GF-D8 (cell line): ENCODE data around the gene NPHP1.
"Not testable (repeated sequence)": the region's sequence is repeated elsewhere in the genome, so short reads cannot be mapped to it uniquely, and the experiment has no call there.

Experiments
- DNase-seq: peaks from one replicate; lab custom pipeline; 2025; lab: John Stamatoyannopoulos, UW

The NPHP1 gene

DNA sequence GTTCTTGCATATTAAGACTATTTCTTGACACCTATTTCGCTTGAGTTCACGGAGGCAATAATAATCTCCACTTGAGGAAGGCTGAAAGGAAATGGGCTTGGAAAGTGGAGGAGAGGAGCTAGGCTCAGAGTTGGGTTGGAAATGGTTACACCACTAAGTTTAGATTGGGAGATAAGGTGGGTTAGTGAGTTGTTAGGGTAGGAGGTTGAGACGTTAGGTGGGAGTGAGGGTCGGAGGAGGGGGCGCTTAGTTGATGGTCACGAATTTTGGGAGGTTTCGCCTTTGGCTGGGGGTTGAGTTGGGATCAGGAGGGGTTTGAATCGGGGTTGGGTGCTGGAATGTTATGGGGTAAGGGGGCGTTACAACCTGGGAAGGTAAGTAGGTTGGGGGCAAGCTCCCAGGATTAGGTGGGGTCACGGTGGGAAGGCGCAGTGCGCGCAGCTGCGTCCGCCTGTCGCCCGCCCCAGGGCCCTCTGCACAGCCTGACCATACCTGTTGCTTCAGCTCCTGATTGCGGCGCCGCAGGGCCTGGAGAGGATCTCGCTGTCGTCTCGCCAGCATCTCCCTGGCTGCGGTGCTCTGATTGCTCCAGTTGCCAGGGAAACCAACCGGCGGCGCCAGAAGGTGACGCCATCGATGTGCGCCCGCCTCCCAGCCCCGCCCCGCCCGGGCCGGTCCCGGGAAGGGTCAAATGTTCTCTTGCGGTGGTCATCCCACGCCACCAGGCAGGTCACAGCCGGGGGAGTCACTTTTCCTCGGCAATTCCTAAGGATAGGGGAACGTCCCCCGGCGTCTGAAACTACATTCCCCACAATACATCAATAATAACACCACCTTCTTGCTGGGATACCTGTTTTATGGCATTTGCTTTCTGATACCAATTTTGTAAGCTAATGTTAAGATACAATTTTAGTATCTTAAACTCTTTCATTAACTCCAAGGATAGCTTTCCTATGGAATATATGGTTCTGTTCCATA, at the start of gene NPHP1:
TSS of gene NPHP1 (minus strand) at position 606 of the 978 bp plus-strand sequence. CDS start at position 561, 45 bp downstream.
- DNase-seq = no peak

DNA sequence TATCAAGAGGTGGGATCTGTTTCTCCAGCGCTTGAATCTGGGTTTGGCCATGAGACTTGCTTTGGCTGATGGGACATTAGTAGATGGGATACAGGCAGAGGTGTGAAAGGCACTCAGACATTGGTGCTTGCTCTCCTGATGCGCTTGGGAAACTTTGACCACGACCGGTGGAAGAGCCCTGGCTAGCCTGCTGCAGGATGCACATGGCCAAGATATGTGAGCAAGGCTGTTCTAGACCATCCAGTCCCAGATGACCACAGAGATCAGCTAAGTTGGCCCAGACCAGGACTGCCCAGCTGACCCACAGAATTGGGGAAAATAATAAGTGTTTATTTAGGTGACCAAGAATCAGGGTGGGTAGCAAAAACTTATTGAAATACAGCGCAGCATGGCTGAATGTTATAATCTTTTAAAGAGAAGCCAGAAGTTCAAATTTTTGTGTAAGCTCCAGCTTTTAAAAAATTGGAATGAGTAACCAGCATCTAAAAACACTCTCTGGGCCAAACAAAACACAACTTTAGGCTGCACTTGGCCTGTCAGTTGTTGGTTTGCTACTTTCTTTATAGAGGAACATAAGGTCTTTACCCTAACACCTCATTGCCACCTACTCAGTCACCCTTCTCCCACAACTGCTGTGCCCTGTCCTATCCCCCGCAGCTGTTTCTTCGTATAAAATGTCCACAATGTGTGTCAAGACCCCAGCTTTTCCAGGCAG, 43.4 kb upstream of the NPHP1 start:
- DNase-seq = not testable (repeated sequence)

DNA sequence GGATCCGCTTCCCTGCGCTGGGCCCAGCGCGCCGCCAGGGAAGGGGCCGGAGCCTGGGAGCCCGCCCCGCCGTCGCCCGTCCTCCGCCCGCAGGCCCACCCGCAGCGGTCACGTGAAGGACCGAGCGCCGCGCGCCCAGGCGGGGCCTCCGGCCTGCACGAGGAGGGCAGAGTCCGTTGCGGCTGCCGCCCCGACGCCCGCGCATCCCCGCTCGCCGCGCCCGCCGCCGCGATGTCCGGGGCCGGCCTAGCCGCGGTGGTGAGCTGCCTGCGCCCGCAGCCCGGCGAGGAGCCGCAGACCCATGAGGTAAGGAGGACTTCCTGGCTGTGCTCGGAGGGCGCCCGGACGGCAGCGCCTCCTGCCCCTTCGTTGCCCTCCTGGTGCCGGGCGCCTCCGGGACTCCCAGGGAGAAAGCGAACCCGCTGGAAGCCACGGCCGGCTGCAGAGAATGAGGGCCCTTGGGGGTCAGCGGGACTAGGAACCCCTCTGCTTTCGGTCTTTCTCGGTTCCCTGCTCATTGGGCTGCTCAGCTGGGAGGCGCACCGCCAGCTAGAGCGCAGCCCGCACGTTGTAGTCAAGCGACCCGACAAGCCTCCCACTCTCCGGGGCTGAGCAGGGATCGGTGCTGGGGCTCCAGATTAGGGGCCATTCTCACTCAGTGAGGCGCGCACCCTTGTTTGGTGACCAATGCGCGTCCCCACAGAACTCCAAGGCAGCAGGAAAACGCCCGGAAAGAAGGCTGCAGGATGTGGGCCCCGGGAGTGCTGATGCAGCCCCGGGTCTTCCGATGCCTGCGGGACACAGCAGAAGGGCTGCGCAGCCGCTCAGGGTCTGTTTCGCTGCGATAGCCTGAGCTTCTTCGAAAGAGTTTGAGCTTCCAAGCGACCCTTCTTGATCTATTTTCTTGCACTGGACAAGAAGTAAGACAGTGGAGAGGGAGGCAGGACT, 40.9 kb upstream of the NPHP1 start:
- not testable (repeated sequence) for DNase-seq

DNA sequence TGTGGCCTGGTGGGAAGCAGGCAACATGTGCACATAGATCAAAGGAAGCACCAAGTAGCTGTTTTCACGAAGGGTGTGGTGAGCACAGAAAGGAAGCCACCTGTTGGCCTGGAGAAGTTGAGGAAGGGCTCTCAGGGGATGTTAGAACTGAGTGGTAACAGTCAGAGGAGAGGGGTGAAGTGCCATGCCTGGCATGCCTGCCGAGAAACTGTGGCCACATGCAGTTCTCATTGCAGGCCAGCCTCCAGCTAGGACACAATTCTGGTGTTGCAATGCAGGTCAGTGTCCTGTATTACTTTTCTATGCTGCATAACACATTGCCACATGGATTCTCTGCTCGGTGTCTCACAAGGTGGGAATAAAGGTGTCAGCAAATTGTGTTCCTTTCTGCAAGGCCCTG, 38.5 kb upstream of the NPHP1 start:
- DNase-seq = not testable (repeated sequence)

DNA sequence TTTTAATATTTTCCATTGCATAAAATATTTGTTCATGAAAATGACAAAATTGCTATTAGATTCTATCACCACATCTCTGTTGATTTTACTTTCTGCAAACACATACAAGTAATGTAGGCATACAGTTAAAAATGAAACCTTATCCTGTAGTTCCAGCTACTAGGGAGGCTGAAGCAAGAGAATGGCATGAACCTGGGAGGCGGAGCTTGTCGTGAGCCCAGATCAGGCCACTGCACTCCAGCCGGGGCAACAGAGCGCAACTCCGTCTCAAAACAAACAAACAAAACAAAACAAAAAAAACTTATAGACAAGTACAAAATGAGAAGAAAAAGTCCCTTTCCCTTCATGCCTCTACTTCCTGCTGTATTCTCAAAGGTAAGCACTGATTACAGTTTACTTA, 29.7 kb upstream of the NPHP1 start:
- DNase-seq = not testable (repeated sequence)

DNA sequence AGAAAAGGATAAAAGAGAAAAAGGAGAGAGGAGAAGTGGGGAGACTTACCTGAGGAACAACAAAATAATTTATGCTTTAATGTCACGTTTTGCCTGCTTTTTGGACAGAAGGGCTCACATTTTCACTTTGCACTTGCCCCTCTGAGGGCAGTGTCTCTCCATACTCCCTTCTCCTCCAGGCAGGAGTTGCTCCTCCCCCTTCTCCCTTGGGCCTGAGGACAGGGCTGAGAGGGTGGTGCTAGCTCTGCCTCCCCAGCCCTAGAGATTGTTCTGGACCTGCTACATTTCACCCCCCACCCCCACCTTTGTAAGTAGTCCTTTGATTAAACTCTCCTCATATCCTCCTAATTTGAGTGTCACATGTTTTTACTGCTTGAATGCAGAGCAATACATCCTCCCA, 25.1 kb upstream of the NPHP1 start:
- not testable (repeated sequence) for DNase-seq

DNA sequence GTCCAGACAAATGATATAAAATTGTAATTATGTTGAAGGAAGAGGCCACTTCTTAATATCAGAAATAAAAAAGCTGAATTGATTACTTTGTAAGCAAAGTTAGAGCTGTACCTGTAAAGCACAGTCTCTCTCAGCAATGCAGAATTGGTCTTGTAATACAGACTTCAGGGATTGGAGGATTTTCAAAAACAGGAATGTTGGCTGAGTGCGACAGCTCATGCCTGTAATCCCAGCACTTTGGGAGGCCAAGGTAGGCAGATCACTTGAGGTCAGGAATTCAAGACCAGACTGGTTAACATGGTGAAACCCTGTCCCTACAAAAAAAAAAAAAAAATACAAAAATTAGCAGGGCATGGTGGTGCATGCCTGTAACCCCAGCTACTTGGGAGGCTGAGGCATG, 17.8 kb upstream of the NPHP1 start:
- not testable (repeated sequence) for DNase-seq

DNA sequence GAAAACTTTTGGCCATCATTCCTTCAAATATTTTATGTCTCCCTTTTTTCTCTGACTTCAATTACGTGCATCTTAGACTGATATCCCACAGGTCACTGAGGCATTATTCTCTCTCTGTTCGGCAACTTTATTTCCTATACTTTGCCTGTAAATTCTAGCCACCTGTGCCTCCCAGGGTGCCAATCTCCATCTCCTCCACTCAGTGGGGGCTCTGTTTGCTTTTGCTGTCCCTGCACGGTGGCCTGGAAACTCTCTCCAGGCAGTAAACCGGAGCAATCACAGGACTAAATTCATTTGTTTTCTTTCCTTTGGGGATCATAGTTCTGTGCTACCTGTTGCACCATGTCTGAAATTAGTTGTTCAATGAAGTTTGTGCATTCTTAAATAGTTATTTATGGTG, 17.1 kb upstream of the NPHP1 start:
- DNase-seq = no peak

DNA sequence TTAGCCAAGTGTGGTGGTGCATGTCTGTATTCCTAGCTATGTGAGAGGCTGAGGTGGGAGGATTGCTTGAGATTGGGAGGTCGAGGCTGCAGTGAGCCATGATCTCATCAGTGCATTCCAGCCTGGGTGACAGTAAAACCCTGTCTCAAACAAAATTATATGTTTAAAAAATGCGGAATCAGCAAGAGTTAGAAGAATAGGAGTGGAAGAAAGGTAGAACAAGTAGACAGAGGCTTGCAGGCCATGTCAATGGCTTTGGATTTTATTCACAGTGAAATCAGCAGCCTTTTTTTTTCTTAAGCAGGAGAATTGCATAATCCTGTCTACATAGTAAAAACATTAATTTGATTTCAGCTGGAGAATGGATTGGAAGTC, 15.4 kb upstream of the NPHP1 start:
- DNase-seq = no peak

DNA sequence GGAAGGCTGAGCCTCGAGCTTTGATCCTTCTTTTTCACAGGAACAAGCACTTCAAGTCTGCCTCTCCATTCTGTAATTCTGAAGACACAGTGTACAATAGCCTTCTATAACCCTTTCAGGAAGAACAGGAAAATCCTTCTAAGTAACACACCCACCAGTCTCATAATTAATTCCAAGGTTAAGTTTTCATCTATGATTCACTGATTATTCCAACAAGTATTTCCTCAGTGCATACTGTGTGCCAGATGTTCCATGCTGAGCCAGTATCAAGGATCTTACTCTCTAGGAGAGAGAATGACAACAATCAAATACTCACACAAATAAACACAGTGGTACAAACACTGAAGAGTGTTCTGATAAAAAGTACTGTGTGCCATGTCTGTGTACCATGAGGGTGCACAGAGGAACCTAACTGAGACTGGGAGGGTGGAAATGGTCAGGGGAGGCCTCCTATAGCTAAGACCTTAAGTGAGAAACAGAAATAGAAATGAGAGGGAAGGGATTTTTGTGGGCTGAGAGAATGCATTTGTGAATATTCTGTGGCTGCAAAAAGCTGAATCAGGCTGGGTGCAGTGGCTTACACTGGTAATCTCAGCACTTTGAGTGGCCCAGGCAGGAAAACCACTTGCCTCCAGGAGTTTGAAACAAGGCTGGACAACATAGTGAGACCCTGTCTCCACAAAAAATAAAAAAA, 14.8 kb upstream of the NPHP1 start:
- no peak for DNase-seq

DNA sequence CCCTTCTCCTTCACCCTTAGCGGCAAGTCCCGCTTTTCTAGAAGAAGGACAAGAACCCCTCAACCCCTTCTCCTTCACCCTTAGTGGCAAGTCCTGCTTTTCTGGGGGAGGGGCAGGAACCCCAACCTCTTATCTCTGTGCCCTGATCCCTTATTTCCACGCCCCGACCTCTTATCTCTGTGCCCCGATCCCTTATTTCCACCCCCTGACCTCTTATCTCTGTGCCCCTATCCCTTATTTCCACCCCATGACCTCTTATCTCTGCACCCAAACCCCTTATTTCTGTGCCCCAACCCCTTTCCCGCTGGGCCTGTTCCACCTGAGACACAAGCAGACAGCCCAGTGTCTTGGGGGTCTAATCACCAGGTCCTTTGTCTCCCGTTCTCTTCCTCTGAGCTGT, 14.1 kb upstream of the NPHP1 start:
- not testable (repeated sequence) for DNase-seq

DNA sequence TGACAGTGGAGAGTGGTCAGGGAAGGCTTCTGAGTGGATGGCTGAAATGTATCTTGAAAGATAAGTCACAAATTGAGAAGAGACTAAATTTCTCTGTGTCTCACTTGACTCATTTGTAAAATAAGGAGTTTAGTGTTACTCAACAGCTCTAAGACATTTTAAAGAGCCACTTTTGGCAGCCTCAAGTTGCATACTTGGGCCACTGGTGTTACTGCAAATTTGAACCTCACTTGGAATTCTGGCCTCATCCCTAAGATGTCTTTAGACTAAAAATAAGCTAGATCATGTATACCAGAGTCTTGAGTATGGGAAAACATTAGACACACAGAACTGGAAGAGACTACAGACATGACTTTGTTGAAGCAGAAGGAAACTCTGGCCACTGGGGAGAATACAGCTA, 12.0 kb upstream of the NPHP1 start:
- no peak for DNase-seq

DNA sequence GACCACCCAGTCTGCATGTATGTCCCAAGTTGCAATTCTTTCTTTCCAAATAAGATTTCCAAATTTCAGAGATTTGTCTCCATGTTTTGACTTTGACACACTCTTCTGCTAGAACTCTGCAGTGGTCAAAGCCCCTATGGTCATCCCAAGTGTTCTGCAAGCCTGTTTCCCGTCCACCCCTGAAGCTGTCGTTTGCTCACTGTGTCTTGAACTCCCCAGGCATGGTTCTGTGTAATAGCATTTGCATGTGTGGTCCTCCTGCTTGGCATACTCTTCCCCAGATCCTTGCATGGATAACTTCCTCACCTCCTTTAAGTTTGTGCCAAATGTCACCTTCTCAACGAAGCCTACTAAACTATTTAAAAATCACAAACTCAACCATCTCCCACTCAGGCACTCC, 11.4 kb upstream of the NPHP1 start:
- no peak for DNase-seq

DNA sequence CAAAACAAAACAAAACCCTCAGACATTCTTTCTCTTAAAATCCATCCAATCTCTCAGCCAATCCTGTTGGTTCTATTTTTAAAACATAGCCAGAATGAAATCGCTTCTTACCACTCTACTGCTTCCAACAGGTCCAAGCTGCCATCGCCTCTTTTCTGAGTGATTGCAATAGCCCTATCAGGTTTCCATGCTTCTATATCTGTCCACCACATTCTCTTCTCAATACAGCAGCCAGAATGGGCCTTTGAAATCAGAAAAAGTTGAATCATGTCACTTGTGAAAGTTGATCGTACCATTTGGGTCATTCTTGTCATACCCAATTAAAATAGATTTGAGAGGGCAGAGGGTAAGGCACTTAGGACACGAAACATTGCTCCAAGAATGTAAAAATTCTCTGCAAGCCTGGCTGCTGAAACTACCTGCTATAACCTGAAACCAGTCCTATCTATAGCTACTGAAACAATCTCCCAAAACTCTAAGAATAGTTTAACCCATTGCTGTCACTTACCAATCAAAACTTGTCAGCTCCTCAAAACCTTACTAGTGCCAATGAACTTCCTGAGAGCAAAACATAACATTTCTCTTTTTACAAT, 10.8 kb upstream of the NPHP1 start:
- DNase-seq = no peak

DNA sequence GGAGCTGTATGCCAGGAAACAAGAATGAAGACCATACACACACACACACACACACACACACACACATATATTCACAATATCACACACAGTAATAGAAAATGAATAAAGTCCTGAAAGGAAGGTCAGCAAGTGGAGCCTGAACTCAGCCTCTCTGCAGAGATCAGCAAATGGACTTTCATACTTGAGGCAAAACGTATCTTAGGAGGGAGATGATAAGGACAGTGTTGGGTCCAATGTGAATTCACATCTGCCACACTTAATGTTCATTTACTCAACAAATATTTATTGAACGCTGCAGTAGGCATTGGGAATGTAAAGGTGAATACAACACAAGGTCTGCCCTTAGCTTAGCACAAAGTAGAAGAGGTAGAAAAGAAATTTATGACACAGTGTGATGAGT, 10.3 kb upstream of the NPHP1 start:
- no peak for DNase-seq

DNA sequence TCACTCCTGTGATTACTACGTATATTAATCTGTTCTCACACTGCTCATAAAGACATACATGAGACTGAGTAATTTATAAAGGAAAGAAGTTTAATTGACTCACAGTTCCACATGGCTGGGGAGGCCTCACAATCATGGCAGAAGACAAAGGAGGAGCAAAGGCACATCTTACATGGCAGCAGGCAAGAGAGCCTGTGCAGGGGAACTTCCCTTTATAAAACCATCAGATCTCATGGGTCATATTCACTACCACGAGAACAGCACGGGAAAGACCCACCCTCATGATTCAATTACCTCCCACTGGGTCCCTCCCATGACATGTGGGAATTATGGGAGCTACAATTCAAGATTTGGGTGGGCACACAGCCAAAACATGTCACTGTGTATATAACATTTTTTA, 8.7 kb upstream of the NPHP1 start:
- DNase-seq = not testable (repeated sequence)

DNA sequence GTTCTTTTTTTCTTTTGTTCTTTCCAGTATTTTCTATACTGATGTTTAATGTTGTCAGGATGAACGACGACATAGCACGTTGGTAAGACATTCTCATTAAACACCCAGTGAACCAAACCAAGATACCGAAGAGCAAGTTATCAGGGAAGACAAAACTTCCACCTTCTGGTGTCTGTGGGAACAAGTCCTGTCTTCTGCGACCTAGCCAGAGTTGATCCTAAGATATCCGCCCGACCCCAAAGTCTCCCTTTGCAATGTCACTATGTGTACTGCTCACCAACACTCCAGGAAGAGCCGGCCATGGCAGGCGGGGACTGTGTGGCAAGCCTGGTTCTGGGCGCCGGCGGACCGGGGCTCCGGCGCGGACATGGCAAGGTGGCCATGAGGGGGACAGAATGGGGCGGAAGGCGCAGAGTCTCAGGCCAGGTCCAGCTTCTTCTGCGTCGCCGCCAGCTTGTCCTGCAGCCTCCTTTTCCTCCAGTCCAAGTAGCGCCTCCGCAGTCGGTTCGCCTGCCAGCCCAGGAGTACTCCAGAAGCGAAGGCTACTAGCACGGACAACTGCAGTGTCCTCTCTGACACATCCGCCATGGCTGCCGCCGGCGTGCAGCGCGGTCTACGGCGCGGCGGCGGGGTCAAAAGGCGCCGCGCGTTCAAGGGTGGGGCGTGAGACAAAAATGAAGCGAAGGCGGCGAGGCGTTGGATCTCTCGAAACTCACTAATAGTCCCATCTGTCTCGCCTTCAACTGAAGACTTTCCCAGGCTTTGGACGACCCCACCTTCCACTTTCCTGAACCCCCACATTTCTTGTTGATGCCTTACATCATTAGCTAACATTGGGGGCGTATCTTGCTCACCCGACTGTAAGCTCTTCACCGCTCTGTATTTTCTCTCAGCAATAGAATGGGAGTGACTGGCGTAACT, 7.4 kb upstream of the NPHP1 start, which contains the start of gene MTLN:
TSS of gene MTLN (minus strand) at position 610 of the 921 bp plus-strand sequence. CDS start at position 588, 22 bp downstream.
- DNase-seq = no peak

DNA sequence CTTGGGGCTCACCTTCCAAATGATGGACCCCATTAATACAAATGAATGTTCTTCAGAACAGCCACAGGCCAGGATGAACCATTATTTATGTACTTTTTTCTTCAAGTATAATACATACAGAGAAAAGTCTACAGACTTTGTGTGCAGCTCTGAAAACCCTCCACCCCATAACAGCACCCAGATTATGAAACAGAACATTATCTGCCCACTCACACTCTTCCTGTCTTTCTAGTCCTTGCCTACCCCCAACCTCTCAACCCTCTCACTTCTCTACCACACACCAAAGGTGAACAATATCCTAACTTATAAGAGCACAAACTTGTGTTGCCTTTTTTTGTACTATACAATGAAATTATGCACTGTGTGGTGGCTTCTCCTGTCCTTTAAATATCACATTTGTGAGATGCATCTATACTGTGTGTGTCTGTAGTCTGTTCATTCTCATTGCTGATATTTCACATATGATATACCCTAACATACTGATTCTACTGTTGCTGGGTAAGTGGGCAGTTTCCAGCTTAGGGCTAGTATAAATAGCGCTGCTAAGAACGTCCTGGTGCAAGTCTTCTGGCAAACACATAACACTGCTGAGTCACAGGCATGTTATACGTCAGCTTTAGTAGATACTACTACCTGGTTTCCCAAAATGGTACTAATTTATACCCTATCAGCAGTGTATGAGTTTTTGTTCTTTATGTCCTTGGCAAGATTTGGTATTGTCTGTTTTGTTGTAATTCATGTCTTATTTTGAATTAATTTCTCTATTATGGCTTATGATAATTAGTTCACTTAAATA, 1.0 kb upstream of the NPHP1 start:
- no peak for DNase-seq

DNA sequence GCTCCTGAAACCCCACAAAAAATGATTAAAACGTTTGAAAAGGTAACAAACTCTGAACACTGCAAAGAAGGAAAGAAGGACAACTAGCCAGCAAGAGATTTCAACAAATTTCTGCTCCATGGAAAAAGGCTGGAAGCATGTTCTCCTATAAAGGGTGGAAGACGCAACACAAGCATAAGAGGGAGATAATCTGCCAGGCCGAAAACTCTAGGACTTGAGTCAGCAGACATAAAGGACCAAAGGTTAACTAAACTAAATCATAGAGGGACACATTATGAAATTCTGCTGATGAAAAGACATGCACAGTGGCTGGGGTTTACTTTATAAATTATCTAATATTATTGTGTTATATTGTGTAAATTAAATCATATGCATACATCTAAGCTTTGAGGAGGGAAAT, 6.8 kb downstream of the NPHP1 start:
- DNase-seq = no peak
